ENCODE results near the gene S100A5.

S100A5 gene

DNA sequence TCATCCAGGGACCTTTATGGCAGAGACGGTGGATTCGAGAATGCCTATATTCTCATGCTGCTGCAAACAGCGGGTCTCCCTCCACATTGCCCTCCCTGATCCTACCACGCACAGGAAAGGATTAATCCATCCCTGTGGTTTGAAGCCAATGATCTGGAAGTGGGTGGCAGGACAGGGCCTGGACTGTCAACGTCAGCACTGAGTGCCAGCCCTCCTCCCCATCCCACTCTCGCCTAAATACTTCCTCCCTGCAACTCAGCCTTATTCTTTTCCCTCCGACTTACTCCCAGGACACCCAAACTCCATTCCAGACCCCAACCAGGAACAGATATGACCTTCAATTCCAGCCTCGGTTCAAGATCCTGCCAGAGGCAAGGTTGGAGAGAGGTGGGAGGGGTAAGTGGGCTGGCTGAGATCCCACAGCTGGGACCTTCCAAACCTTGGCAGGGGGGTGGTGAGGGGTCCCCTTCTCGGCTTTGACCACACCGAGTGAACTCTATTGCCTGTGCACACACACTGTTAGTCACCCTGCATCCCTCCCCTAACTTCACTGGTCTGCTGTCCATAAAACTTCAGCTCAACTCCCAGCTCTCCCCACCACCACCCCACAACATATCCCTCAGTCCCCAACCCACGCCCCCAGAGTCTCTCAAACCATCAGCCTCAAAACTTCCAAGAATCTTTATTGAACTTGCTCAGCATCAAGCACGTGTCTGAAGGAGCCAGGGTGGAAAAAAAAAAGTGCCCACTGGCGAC, 2.4 kb upstream of the S100A5 start:
- TF ChIP-seq, protein P1, sequence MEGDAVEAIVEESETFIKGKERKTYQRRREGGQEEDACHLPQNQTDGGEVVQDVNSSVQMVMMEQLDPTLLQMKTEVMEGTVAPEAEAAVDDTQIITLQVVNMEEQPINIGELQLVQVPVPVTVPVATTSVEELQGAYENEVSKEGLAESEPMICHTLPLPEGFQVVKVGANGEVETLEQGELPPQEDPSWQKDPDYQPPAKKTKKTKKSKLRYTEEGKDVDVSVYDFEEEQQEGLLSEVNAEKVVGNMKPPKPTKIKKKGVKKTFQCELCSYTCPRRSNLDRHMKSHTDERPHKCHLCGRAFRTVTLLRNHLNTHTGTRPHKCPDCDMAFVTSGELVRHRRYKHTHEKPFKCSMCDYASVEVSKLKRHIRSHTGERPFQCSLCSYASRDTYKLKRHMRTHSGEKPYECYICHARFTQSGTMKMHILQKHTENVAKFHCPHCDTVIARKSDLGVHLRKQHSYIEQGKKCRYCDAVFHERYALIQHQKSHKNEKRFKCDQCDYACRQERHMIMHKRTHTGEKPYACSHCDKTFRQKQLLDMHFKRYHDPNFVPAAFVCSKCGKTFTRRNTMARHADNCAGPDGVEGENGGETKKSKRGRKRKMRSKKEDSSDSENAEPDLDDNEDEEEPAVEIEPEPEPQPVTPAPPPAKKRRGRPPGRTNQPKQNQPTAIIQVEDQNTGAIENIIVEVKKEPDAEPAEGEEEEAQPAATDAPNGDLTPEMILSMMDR (IDR thresholded peaks at IDR 0.05; ENCODE audit: extremely low read depth, insufficient read depth, missing control alignments), result no peak
- in situ Hi-C loops (cut with MboI; ENCODE audit: low pct_unique_long_range_greater_than_20kb, low sequenced_read_pairs, unreplicated experiment), result no loop called here
- DNase-seq (ENCODE audit: low spot score), result no peak

DNA sequence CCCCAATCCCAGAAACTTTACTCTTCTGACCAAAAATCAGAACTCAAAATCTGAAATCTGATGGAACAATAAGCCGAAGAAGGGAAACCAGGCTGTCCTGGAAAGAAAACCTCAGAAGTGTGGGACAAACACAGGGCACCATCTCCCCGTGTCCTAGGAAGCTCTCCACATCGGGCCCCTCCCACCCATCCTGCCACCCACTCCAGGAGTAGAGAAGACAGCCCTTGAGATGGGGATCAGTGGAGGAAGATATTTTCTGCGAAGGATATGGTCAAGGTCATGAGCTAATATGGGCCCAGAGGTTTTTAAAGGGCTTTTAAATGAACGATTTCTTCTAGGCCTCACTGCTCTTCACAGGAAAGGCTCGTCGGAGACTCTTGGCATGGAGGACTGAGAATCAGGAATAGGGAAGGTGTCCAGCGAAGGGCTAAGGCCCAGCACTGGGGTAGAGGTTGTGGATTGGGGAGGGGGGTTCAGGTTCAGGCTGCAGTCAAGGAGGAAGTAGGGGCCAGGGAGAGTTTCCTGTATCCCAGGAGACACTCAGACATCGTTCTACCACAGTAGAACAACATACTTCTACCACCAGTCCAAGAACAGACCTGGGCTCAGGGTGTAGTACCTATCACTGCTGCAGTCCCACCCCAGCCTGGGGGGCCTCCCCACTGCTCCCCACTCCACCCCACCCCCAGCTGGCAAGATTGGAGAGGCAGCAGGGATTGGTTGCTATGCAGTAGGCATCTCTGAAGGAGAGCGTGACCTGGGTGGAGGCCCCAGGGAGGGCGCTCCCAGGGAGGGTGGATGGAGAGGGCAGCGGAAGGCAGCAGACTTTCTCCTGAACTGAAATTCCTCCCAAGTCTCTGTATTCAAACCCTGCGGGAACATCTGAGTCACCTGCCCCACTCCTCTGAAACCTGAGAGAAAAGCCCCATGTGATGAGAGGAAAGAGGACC, 1.2 kb upstream of the S100A5 start:
- TF ChIP-seq, protein P1 (IDR thresholded peaks at IDR 0.05; ENCODE audit: extremely low read depth, insufficient read depth, missing control alignments), result no peak
- in situ Hi-C loops (cut with MboI; ENCODE audit: low pct_unique_long_range_greater_than_20kb, low sequenced_read_pairs, unreplicated experiment), result no loop called here
- DNase-seq (ENCODE audit: low spot score), result no peak

GRCh38 chr1:153539395-153540093, 1.2 kb downstream of the S100A5 start:
- DNase-seq (ENCODE audit: low spot score), result no peak
- in situ Hi-C loops (cut with MboI; ENCODE audit: low pct_unique_long_range_greater_than_20kb, low sequenced_read_pairs, unreplicated experiment), result no loop called here
- TF ChIP-seq, protein P1 (IDR thresholded peaks at IDR 0.05; ENCODE audit: extremely low read depth, insufficient read depth, missing control alignments), result no peak

DNA sequence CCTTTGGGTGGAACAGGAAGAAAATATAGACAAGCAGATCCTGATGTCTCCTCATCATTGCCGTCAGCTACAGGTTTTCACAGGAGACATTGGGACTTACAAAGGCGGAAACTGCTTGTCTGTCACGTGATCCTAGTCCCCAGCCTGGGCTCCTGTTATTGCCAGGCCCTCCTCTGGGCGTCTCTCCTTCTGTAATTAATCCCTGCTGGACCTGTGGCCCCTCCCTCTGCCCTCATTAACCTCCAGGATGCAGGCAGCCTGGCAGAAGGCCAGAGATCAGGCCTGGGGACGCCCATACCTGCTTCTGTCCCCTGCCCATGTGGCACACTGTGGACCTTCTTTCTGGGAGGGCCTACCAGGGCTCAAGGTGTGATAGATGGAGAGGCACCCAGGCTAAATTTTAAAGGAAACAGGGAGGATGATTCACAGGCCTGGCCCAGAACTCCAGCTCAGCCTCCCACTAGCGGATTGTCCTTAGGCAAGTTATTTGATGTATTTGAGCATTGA, 2.4 kb downstream of the S100A5 start:
- no peak for DNase-seq (ENCODE audit: low spot score)
- in situ Hi-C loops (cut with MboI; ENCODE audit: low pct_unique_long_range_greater_than_20kb, low sequenced_read_pairs, unreplicated experiment), result no loop called here
- TF ChIP-seq, protein P1 (IDR thresholded peaks at IDR 0.05; ENCODE audit: extremely low read depth, insufficient read depth, missing control alignments), result no peak

- DNase-seq (ENCODE audit: low spot score), result no peak
- in situ Hi-C loops (cut with MboI; ENCODE audit: low pct_unique_long_range_greater_than_20kb, low sequenced_read_pairs, unreplicated experiment), result no loop called here
Measured at GRCh38 chr1:153537376-153537730, 3.4 kb downstream of the S100A5 start.

More at GRCh38 chr1:153537376-153537730, 3.4 kb downstream of the S100A5 start:
- TF ChIP-seq, protein P1 (IDR thresholded peaks at IDR 0.05; ENCODE audit: extremely low read depth, insufficient read depth, missing control alignments), result no peak
